ENCODE results near the gene INPP5B. TPM values are rescaled to one million over a fixed set of nuclear protein-coding genes. Genes with fewer than 3 reads are reported as not detected.

Gene INPP5B
- total and polyA plus RNA-seq, 12 donors = 4.1 to 17.3 (median 12.5) TPM

- H3K4me1 ChIP-seq = peaks cover 0 to 12% (median 6%) of the 10 kb centered on the region in 9 donors
- H3K9me3 ChIP-seq = no peaks in the 10 kb centered on the region
- WGBS, 2 donors = 75 to 78% methylated on average over 4 of the region's 4 CpGs
- ATAC-seq (no peak), DNase-seq (no peak)
- no peaks in the 10 kb centered on the region for H3K27me3 ChIP-seq
- TF ChIP-seq, protein P1, sequence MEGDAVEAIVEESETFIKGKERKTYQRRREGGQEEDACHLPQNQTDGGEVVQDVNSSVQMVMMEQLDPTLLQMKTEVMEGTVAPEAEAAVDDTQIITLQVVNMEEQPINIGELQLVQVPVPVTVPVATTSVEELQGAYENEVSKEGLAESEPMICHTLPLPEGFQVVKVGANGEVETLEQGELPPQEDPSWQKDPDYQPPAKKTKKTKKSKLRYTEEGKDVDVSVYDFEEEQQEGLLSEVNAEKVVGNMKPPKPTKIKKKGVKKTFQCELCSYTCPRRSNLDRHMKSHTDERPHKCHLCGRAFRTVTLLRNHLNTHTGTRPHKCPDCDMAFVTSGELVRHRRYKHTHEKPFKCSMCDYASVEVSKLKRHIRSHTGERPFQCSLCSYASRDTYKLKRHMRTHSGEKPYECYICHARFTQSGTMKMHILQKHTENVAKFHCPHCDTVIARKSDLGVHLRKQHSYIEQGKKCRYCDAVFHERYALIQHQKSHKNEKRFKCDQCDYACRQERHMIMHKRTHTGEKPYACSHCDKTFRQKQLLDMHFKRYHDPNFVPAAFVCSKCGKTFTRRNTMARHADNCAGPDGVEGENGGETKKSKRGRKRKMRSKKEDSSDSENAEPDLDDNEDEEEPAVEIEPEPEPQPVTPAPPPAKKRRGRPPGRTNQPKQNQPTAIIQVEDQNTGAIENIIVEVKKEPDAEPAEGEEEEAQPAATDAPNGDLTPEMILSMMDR (IDR thresholded peaks at IDR 0.05) = no peak
- peaks cover 0 to 16% (median 4%) of the 10 kb centered on the region in 9 donors for H3K36me3 ChIP-seq
- no peak overlapping the region for H3K27ac ChIP-seq
- intact Hi-C loops (cut with DNase I) = no loop called here
- no peak overlapping the region for H3K4me3 ChIP-seq
These were observed 5.2 kb upstream of the INPP5B start for GRCh38 chr1:37951783-37952624.

DNA sequence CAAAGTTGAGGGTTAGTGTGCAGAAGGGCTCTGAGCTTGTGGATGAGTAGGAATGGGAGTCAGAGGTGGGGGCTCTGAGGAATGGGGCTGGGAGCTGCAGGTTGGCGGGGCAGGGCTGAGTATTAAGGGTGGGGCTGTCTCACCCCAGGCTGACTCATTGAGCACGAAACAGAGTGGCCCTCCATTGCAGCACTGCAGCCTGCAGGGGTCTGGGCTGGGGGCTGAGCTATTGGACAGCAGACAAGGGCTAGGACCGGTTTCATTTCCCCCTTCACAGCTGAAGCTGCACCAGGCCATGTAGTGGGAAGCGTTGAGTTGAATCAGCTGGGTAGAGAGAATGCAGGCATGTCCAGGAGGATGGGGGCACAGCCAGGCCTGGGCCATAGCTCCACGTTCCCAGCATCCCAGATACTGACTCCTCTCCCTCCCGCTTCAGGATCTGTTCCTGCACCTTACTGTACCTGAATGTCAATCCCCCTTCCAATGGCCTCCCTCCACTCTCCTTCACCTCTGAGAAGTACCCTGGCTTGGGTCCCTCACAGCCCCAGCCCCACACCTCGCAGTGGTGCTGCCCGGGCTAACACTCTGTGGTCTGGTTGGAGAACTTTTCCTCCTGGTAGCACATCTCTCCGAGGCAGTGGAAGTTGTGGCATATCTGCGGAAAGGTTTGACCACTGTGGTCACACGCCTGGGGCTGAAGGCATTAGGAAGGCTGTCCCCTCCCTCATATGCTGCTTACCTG, 4.4 kb upstream of the INPP5B start:
- Histone ChIP-seq H3K36me3 (peaks cover 0 to 8% (median 2%) of the 10 kb centered on the region in 9 donors), H3K27ac (no peak overlapping the region), H3K4me3 (no peak overlapping the region), H3K4me1 (peaks cover 0 to 17% (median 7%) of the 10 kb centered on the region in 9 donors), H3K27me3 (no peaks in the 10 kb centered on the region), H3K9me3 (no peaks in the 10 kb centered on the region)
- TF ChIP-seq, protein P1 (IDR thresholded peaks at IDR 0.05) = no peak
- 82 to 85% methylated on average over 11 of the region's 11 CpGs for WGBS, 2 donors
- ATAC-seq = no peak
- DNase-seq = no peak
- intact Hi-C loops (cut with DNase I) = no loop called here

DNA sequence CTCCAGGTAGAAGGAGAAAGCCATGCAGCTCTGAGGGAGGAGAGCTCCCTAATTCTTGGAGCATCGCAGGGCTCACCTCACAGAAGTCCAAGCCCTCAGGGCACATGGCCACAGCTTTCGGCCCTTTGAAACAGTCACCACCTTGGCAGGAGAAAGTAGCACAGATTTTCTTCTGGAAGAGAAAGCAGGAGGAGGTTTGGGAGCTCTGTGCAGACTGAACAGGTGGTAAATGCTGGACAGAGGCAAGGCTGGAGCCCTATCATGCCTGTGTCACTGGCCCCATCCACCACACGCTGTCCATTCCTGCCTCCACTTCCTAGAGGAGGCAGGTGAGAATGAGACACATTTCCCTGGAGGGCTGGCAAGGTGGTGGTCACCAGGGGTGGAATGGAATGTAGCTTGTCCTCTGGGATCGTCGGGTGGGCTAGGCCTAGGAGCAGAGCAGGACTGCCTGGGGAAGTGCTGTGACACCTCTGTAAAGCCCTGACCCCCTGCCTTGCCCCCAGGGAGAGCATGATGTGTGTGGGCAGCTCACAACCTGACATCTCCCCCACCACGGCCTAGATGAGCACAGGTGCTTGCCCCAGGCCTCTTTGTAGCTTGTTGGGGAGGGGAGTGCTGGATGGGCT, 2.8 kb upstream of the INPP5B start:
- intact Hi-C loops (cut with DNase I) = no loop called here
- WGBS, 2 donors = 61 to 63% methylated on average over 6 of the region's 6 CpGs
- Histone ChIP-seq H3K4me1 (peaks cover 5 to 30% (median 19%) of the 10 kb centered on the region in 9 donors), H3K27me3 (no peaks in the 10 kb centered on the region), H3K27ac (no peak overlapping the region), H3K9me3 (no peaks in the 10 kb centered on the region), H3K4me3 (no peak overlapping the region), H3K36me3 (peaks cover 0 to 11% (median 4%) of the 10 kb centered on the region in 9 donors)
- no peak for ATAC-seq
- DNase-seq = no peak
- TF ChIP-seq, protein P1 (IDR thresholded peaks at IDR 0.05) = no peak

- peaks cover 0 to 19% (median 12%) of the 10 kb centered on the region in 9 donors for H3K36me3 ChIP-seq
- TF ChIP-seq, protein P1 (IDR thresholded peaks at IDR 0.05) = no peak
- intact Hi-C loops (cut with DNase I) = no loop called here
- no peak for DNase-seq
- peaks cover 5 to 30% (median 19%) of the 10 kb centered on the region in 9 donors for H3K4me1 ChIP-seq
- H3K4me3 ChIP-seq = no peak overlapping the region
- no peak for ATAC-seq
- no peaks in the 10 kb centered on the region for H3K9me3 ChIP-seq
- no peak overlapping the region for H3K27ac ChIP-seq
- H3K27me3 ChIP-seq = no peaks in the 10 kb centered on the region
These were observed 2.0 kb upstream of the INPP5B start for GRCh38 chr1:37948841-37949240.
